ENCODE data around the gene MRNIP. TPM values are rescaled to one million over a fixed set of nuclear protein-coding genes. Genes with fewer than 3 reads are reported as not detected.

MRNIP gene
- total RNA-seq, 1 experiment from 2014 or later = 34.7 TPM

- Histone ChIP-seq H3K4me3 (ENCODE audit: insufficient read depth, low read depth, low read length) (peak overlapping the region; percentile 85), H3K36me3 (replicated peaks; ENCODE audit: control insufficient read depth, insufficient read depth, low read length) (no peaks in the 10 kb centered on the region; the same call in 1 of the 2 replicates), H3K27me3 (ENCODE audit: control insufficient read depth, insufficient read depth, low read length) (no peaks in the 10 kb centered on the region)
- peak; percentile 88 for DNase-seq
Observed at GRCh38 chr5:179805529-179806249, 52.9 kb downstream of the MRNIP start.

- H3K27me3 ChIP-seq (ENCODE audit: control insufficient read depth, insufficient read depth, low read length) = no peaks in the 10 kb centered on the region
- peak overlapping the region; percentile 85 for H3K4me3 ChIP-seq (ENCODE audit: insufficient read depth, low read depth, low read length)
- DNase-seq = no peak
- no peaks in the 10 kb centered on the region; the same call in 1 of the 2 replicates for H3K36me3 ChIP-seq (replicated peaks; ENCODE audit: control insufficient read depth, insufficient read depth, low read length)
Observed at GRCh38 chr5:179805070-179805528, 53.5 kb downstream of the MRNIP start.

- H3K36me3 ChIP-seq (replicated peaks; ENCODE audit: control insufficient read depth, insufficient read depth, low read length) = peaks cover 2% of the 10 kb centered on the region
- H3K27me3 ChIP-seq (ENCODE audit: control insufficient read depth, insufficient read depth, low read length) = no peaks in the 10 kb centered on the region
- DNase-seq = no peak
- H3K4me3 ChIP-seq (ENCODE audit: insufficient read depth, low read depth, low read length) = no peak overlapping the region
Observed at GRCh38 chr5:179804555-179804947, 54.1 kb downstream of the MRNIP start.

- H3K36me3 ChIP-seq (replicated peaks; ENCODE audit: control insufficient read depth, insufficient read depth, low read length) = peaks cover 7% of the 10 kb centered on the region
- H3K27me3 ChIP-seq (ENCODE audit: control insufficient read depth, insufficient read depth, low read length) = no peaks in the 10 kb centered on the region
- DNase-seq = peak; percentile 76
- H3K4me3 ChIP-seq (ENCODE audit: insufficient read depth, low read depth, low read length) = no peak overlapping the region
Observed at GRCh38 chr5:179803651-179804554, 54.7 kb downstream of the MRNIP start.

- DNase-seq = peak; percentile 88
- no peaks in the 10 kb centered on the region for H3K27me3 ChIP-seq (ENCODE audit: control insufficient read depth, insufficient read depth, low read length)
- peaks cover 13% of the 10 kb centered on the region for H3K36me3 ChIP-seq (replicated peaks; ENCODE audit: control insufficient read depth, insufficient read depth, low read length)
- H3K4me3 ChIP-seq (ENCODE audit: insufficient read depth, low read depth, low read length) = no peak overlapping the region
Observed at GRCh38 chr5:179802950-179803562, 55.6 kb downstream of the MRNIP start.

GRCh38 chr5:179802207-179802883, 56.3 kb downstream of the MRNIP start:
- peaks cover 14% of the 10 kb centered on the region for H3K36me3 ChIP-seq (replicated peaks; ENCODE audit: control insufficient read depth, insufficient read depth, low read length)
- H3K4me3 ChIP-seq (ENCODE audit: insufficient read depth, low read depth, low read length) = no peak overlapping the region
- DNase-seq = no peak
- H3K27me3 ChIP-seq (ENCODE audit: control insufficient read depth, insufficient read depth, low read length) = no peaks in the 10 kb centered on the region

- no peak overlapping the region for H3K4me3 ChIP-seq (ENCODE audit: insufficient read depth, low read depth, low read length)
- no peaks in the 10 kb centered on the region for H3K27me3 ChIP-seq (ENCODE audit: control insufficient read depth, insufficient read depth, low read length)
- peaks cover 16% of the 10 kb centered on the region for H3K36me3 ChIP-seq (replicated peaks; ENCODE audit: control insufficient read depth, insufficient read depth, low read length)
- DNase-seq = peak; percentile 94
Observed at GRCh38 chr5:179801304-179802206, 57.1 kb downstream of the MRNIP start.

GRCh38 chr5:179800696-179801201, 57.9 kb downstream of the MRNIP start:
- no peak for DNase-seq

GRCh38 chr5:179800071-179800695, 58.4 kb downstream of the MRNIP start:
- Histone ChIP-seq H3K36me3 (replicated peaks; ENCODE audit: control insufficient read depth, insufficient read depth, low read length) (peaks cover 16% of the 10 kb centered on the region), H3K27me3 (ENCODE audit: control insufficient read depth, insufficient read depth, low read length) (no peaks in the 10 kb centered on the region), H3K4me3 (ENCODE audit: insufficient read depth, low read depth, low read length) (no peak overlapping the region)
- DNase-seq = no peak

More at GRCh38 chr5:179800696-179801201, 57.9 kb downstream of the MRNIP start:
- Histone ChIP-seq H3K4me3 (ENCODE audit: insufficient read depth, low read depth, low read length) (no peak overlapping the region), H3K27me3 (ENCODE audit: control insufficient read depth, insufficient read depth, low read length) (no peaks in the 10 kb centered on the region), H3K36me3 (replicated peaks; ENCODE audit: control insufficient read depth, insufficient read depth, low read length) (peaks cover 16% of the 10 kb centered on the region)

GRCh38 chr5:179799644-179799973, 59.0 kb downstream of the MRNIP start:
- DNase-seq = no peak
- peaks cover 16% of the 10 kb centered on the region for H3K36me3 ChIP-seq (replicated peaks; ENCODE audit: control insufficient read depth, insufficient read depth, low read length)
- no peak overlapping the region for H3K4me3 ChIP-seq (ENCODE audit: insufficient read depth, low read depth, low read length)
- H3K27me3 ChIP-seq (ENCODE audit: control insufficient read depth, insufficient read depth, low read length) = no peaks in the 10 kb centered on the region

- no peak for DNase-seq
- H3K36me3 ChIP-seq (replicated peaks; ENCODE audit: control insufficient read depth, insufficient read depth, low read length) = peaks cover 16% of the 10 kb centered on the region
- H3K27me3 ChIP-seq (ENCODE audit: control insufficient read depth, insufficient read depth, low read length) = no peaks in the 10 kb centered on the region
- no peak overlapping the region for H3K4me3 ChIP-seq (ENCODE audit: insufficient read depth, low read depth, low read length)
Observed at GRCh38 chr5:179798771-179799643, 59.6 kb downstream of the MRNIP start.

GRCh38 chr5:179798144-179798770, 60.4 kb downstream of the MRNIP start:
- DNase-seq = peak; percentile 44
- no peak overlapping the region for H3K4me3 ChIP-seq (ENCODE audit: insufficient read depth, low read depth, low read length)
- H3K27me3 ChIP-seq (ENCODE audit: control insufficient read depth, insufficient read depth, low read length) = no peaks in the 10 kb centered on the region

More at GRCh38 chr5:179798144-179798770, 60.4 kb downstream of the MRNIP start:
- peaks cover 16% of the 10 kb centered on the region for H3K36me3 ChIP-seq (replicated peaks; ENCODE audit: control insufficient read depth, insufficient read depth, low read length)

Measured in H7 (cell line).